Vagina (tissue), 2 donors: ENCODE measurements around the gene MTF1.

Experiments used
- POLR2A ChIP-seq, 2 donors: fragments of 450-650 bp; IDR thresholded peaks; one replicate each; pipeline ENCODE4 v1.6.1; 2017; ENCODE audit warnings: antibody characterized with exemption in 2 of 2, mild to moderate bottlenecking in 2 of 2, moderate library complexity in 2 of 2
- POLR2AphosphoS5 ChIP-seq, 2 donors: sonication (generic); formaldehyde crosslinking; IDR thresholded peaks; one replicate each; pipeline ENCODE4 v1.9.0; 2017; ENCODE audit warnings: antibody characterized with exemption in 2 of 2, mild to moderate bottlenecking in 2 of 2, low read depth in 1 of 2; ENCODE audit not compliant: insufficient read depth in 1 of 2
- TF ChIP-seq, protein P1 (sequence below), 3 experiments: fragments of 450-650 bp in 2 of 3; fragments of 200-600 bp in 1 of 3; sonication (generic) in 1 of 3; IDR thresholded peaks; one replicate each; pipeline ENCODE4 v1.5.1; 2017 to 2019; ENCODE audit warnings: antibody characterized with exemption in 3 of 3, mild to moderate bottlenecking in 2 of 3, moderate library complexity in 2 of 3

- no peak for TF ChIP-seq POLR2A (IDR thresholded peaks at IDR 0.05)
- TF ChIP-seq, protein P1, sequence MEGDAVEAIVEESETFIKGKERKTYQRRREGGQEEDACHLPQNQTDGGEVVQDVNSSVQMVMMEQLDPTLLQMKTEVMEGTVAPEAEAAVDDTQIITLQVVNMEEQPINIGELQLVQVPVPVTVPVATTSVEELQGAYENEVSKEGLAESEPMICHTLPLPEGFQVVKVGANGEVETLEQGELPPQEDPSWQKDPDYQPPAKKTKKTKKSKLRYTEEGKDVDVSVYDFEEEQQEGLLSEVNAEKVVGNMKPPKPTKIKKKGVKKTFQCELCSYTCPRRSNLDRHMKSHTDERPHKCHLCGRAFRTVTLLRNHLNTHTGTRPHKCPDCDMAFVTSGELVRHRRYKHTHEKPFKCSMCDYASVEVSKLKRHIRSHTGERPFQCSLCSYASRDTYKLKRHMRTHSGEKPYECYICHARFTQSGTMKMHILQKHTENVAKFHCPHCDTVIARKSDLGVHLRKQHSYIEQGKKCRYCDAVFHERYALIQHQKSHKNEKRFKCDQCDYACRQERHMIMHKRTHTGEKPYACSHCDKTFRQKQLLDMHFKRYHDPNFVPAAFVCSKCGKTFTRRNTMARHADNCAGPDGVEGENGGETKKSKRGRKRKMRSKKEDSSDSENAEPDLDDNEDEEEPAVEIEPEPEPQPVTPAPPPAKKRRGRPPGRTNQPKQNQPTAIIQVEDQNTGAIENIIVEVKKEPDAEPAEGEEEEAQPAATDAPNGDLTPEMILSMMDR (IDR thresholded peaks at IDR 0.05) = no peak
- TF ChIP-seq POLR2AphosphoS5 (IDR thresholded peaks at IDR 0.05; ENCODE audit: insufficient read depth in 1 of 2, low read depth in 1 of 2) = no peak
These were observed 82.4 kb downstream of the MTF1 start for GRCh38 chr1:37776946-37777516.
